K562 (cell line): ENCODE data around the gene TMEM200B. TPM values are rescaled to one million over a fixed set of nuclear protein-coding genes. Genes with fewer than 3 reads are reported as not detected.

ENCODE experiments used
- BCL6 ChIP-seq: fragments of 250-450 bp; sonication (Bioruptor Pico); IDR thresholded peaks from 2 replicates; pipeline ENCODE4 v1.4.0; 2020
- MTA1 ChIP-seq: fragments of 450-650 bp; IDR thresholded peaks from 2 replicates; pipeline ENCODE4 v1.6.1; 2017; ENCODE audit warnings: borderline replicate concordance
- MTA3 ChIP-seq: fragments of 450-650 bp; formaldehyde crosslinking; IDR thresholded peaks from 2 replicates; pipeline ENCODE4 v1.6.1; 2017; ENCODE audit warnings: mild to moderate bottlenecking, borderline replicate concordance
- NFRKB ChIP-seq: fragments of 450-650 bp; IDR thresholded peaks from 2 replicates; pipeline ENCODE4 v1.6.1; 2016; ENCODE audit warnings: low read depth
- SRF ChIP-seq, 2 experiments: fragments of 250-450, 450-650 bp in 1 of 2; sonication (Bioruptor Pico) in 1 of 2; sonication (generic) in 1 of 2; formaldehyde crosslinking; IDR thresholded peaks; 2 replicates each; pipeline versions ENCODE4 v1.5.0 to v1.5.1; 2020 to 2022; ENCODE audit warnings: mild to moderate bottlenecking in 1 of 2, missing genetic modification reagents in 1 of 2
- TSC22D4 ChIP-seq: fragments of 450-650 bp; IDR thresholded peaks from 2 replicates; pipeline ENCODE4 v1.6.1; 2016; ENCODE audit warnings: missing genetic modification characterization, missing biosample characterization, control low read depth
- ZNF175 ChIP-seq: fragments of 200-800 bp; sonication (Bioruptor generic); IDR thresholded peaks from 2 replicates; pipeline ENCODE4 v1.6.1; 2016; ENCODE audit warnings: low read depth, mild to moderate bottlenecking, missing genetic modification characterization, missing compliant biosample characterization
- ZNF644 ChIP-seq: fragments of 200-800 bp; sonication (Bioruptor generic); IDR thresholded peaks from 2 replicates; pipeline ENCODE4 v1.6.1; 2016; ENCODE audit warnings: low read depth, missing genetic modification characterization, missing compliant biosample characterization
- ZNF707 ChIP-seq: fragments of 250-450 bp; sonication (Bioruptor Pico); conservative IDR thresholded peaks from 2 replicates; pipeline ENCODE4 v1.8.0; 2022; ENCODE audit warnings: inconsistent platforms, mild to moderate bottlenecking, moderate library complexity
- polyA plus RNA-seq, 8 experiments: library from polyadenylated mRNA; depleted of rRNA in 4 of 8; stranded (reverse) in 5 of 8; unstranded in 3 of 8; fragments of >200 nt; fragmentation: Nextera tagmentation in 2 of 8; fragmentation: Illumina TruSeq in 1 of 8; extraction: Ambion mirVana in 2 of 8; extraction: Trizol in 1 of 8; gene quantifications; 2 replicates each; pipeline versions ENCODE4 v1.2.1 to v1.2.3, GENCODE V29; 2011 to 2014; ENCODE audit warnings: inconsistent platforms in 1 of 8, missing spikeins in 1 of 8
- total RNA-seq, 7 experiments: library from RNA; depleted of rRNA in 6 of 7; stranded (reverse); fragments of >200 nt in 6 of 7; fragmentation: Illumina TruSeq in 2 of 7; extraction: Trizol in 2 of 7; gene quantifications; 2 replicates each; pipeline versions ENCODE4 v1.2.1 to v1.2.3, GENCODE V29; 2011 to 2021; ENCODE audit warnings: low replicate concordance in 1 of 7
- TF ChIP-seq, protein P1 (sequence below), 2 experiments: IDR thresholded peaks in 1 of 2; conservative IDR thresholded peaks in 1 of 2; 2 replicates each; pipeline ENCODE4 v1.6.1; 2016; ENCODE audit warnings: low read depth in 2 of 2, mild to moderate bottlenecking in 1 of 2, missing compliant biosample characterization in 1 of 2, missing genetic modification characterization in 1 of 2, moderate library complexity in 1 of 2
- TF ChIP-seq, protein P2 (sequence below), 3 experiments: fragments of 200-800 bp in 1 of 3; fragments of 250-450 bp in 1 of 3; fragments of 450-650 bp in 1 of 3; sonication (Bioruptor Pico) in 1 of 3; sonication (Bioruptor generic) in 1 of 3; formaldehyde crosslinking in 1 of 3; IDR thresholded peaks; 2 replicates each; pipeline versions ENCODE4 v1.6.1 to v1.8.0; 2016 to 2022; ENCODE audit warnings: mild to moderate bottlenecking in 2 of 3, missing genetic modification characterization in 2 of 3, missing compliant biosample characterization in 1 of 3, moderate library complexity in 1 of 3

Gene TMEM200B
- total and polyA plus RNA-seq, 9 of the 15 experiments (the other 6 are each of a cell fraction or from before 2014, with no cell fraction given) = 0.04 to 0.35 (median 0.10) TPM; not detected in 1

DNA sequence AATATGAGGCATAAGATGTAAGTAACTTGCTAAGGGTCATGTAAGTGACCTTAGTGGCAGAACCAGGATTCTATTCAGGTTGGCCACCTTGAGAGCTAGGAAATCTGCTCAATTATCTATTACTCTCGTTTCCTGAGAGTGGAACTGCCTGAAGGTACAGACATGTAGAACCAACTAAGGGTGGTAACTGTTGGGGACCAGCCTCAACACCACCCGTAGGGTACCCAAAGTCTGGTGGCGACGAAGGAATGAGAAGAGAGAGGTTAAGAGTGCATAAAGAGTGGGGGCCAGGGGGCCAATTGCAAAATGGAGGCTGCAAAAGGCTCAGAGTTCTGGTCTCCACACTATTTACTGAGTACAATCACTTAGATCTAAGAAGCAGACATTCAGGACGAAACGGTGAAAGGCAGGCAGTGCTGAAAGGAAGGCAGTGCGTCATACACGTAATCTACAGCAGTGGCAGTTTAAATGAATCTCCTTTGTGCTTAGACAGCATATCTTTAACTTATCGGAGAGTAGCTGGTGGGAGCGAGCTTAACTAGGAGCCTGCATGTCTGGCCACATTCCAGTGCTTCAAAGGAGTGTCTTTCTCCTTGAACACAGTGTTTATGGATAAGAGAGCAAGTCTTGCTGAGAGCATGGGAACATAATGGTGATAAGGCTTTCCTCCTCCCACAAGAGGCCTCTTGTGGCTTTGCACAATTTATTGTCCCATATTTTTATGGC, 33.0 kb upstream of the TMEM200B start (continued):
- TF ChIP-seq, protein P1, sequence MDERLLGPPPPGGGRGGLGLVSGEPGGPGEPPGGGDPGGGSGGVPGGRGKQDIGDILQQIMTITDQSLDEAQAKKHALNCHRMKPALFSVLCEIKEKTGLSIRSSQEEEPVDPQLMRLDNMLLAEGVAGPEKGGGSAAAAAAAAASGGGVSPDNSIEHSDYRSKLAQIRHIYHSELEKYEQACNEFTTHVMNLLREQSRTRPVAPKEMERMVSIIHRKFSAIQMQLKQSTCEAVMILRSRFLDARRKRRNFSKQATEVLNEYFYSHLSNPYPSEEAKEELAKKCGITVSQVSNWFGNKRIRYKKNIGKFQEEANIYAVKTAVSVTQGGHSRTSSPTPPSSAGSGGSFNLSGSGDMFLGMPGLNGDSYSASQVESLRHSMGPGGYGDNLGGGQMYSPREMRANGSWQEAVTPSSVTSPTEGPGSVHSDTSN (CRISPR knock-in tag; IDR thresholded peaks at IDR 0.05; ENCODE audit: low read depth) = no peak
- TF ChIP-seq, protein P1 (tag; conservative IDR thresholded peaks at IDR 0.05; ENCODE audit: low read depth) = peak; percentile 95
- TF ChIP-seq NFRKB (0 out of 2 replicates have a peak, but pooled peaks have one; percentile 64), SRF (CRISPR knock-in tag; IDR thresholded peaks at IDR 0.05) (peak in 1 of 2 experiments; percentile 32; a peak in 1 of 4 replicates), BCL6 (CRISPR knock-in tag) (no peak), MTA3 (peak; percentile 96), MTA1 (peak; percentile 90), ZNF644 (tag) (peak; percentile 89), ZNF707 (no peak), ZNF175 (CRISPR knock-in tag) (peak; percentile 77; the same call in 1 of the 2 replicates), TSC22D4 (tag) (no peak)
- TF ChIP-seq, protein P2, sequence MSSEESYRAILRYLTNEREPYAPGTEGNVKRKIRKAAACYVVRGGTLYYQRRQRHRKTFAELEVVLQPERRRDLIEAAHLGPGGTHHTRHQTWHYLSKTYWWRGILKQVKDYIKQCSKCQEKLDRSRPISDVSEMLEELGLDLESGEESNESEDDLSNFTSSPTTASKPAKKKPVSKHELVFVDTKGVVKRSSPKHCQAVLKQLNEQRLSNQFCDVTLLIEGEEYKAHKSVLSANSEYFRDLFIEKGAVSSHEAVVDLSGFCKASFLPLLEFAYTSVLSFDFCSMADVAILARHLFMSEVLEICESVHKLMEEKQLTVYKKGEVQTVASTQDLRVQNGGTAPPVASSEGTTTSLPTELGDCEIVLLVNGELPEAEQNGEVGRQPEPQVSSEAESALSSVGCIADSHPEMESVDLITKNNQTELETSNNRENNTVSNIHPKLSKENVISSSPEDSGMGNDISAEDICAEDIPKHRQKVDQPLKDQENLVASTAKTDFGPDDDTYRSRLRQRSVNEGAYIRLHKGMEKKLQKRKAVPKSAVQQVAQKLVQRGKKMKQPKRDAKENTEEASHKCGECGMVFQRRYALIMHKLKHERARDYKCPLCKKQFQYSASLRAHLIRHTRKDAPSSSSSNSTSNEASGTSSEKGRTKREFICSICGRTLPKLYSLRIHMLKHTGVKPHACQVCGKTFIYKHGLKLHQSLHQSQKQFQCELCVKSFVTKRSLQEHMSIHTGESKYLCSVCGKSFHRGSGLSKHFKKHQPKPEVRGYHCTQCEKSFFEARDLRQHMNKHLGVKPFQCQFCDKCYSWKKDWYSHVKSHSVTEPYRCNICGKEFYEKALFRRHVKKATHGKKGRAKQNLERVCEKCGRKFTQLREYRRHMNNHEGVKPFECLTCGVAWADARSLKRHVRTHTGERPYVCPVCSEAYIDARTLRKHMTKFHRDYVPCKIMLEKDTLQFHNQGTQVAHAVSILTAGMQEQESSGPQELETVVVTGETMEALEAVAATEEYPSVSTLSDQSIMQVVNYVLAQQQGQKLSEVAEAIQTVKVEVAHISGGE (CRISPR knock-in tag; IDR thresholded peaks at IDR 0.05) = peak in 1 of 3 experiments; percentile 84; a peak in 2 of 6 replicates
